GM19193 (cell line): ENCODE results near the gene TTLL11.

Source experiments
- POLR2A ChIP-seq: IDR thresholded peaks from 4 replicates; pipeline ENCODE4 v1.6.1; 2011; ENCODE audit not compliant: insufficient read depth, insufficient read length; ENCODE audit errors: extremely low read depth

The TTLL11 gene

GRCh38 chr9:121788686-121789366 is 304.3 kb downstream of the TTLL11 start:
- TF ChIP-seq POLR2A = no peak

- no peak for TF ChIP-seq POLR2A
Measured at GRCh38 chr9:121786998-121787422, 306.1 kb downstream of the TTLL11 start.

DNA sequence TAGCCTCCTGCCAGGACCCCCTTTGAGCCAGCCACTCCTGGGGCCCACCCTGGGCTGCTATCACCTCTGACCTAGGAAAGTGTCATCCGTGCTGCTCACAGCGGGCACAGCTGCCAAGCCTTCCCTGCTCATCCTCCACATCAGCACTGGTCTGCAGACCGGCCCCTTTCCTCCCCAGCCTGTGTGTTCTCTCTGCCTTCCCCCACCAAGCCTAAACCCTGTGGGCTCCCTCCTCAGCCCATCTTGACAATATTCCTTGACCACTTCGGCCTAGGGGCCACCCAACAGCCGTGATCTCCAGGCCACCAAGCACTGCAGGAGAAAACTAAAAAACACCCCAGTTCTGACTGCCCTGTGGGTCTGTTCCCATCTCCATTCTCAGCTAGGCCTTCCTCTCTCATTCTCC is 306.6 kb downstream of the TTLL11 start:
- TF ChIP-seq POLR2A = no peak

DNA sequence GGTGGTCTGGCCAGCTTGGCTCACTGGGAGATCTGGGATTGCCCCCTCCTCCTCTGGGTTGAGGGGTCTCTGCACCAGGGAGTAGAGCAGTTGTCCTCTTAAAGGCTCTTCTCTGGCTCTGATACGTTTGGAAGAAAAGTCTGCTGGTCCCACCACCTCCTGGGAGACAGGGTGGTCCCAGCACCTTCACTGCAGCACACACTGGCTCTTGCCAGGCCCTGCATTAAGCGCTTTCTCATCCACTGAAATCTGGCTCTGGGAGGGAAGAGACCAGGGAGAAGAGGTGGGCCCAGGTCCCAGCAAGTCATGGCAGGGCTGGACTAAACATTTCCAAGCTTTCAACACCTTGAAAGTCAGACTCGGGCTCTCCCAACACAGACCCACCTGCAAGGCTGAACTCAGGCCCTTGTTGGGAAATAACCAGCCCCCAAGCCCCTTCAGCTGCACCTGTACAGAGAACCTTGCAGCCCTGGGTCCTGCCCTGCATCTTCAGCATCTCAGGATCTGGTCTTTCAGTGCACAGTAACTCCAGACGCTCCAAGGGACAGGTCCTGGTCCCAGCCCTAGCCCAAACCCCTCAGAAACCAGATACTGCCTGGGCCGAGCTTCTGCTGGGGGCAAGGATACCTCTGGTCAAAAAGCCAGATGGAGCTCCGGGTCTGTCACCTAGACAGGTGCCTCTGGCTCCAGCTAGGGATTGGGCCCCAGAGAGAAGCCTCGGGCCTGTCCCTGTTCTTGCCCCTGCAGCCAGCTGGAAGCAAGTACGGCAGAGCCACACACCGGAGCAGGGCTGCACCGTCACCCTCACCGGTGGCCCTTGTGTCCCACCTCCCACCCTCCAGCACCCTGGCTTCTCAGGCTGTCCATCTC is 307.2 kb downstream of the TTLL11 start:
- TF ChIP-seq POLR2A = no peak

DNA sequence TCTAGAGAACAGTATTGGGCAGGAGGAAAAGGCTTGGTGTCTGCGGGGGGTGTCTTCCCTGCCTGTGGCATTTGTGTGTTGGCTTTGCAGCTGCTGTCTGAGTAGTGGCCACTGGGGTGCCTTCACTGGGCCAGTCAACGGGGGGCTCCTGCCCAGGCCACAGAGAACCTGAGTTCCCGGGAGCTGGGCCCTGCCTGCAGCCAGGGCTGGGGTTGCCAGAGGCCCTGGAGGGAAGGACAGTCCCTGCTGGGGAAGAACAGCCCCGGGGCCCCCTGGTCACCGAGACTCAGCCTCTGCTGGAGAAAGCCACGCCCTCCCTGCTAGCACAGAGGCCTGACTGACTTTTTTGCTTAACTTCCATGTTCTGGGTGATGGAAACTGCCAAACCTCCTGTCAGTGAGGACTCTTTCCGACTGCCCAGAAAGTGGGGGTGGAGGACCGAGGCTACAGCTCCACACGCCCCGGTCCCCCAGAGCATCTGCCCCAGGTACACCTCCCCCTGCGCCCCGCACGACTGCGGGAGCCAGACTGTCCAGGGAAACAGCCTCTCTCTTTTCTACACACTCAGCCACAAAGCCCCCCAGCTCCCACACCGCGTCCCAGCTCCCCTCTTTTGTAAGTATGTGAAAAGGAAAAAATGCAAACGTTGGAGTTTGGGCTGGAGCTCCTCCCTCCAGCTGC is 308.2 kb downstream of the TTLL11 start:
- no peak for TF ChIP-seq POLR2A

GRCh38 chr9:121783521-121784507 is 309.3 kb downstream of the TTLL11 start:
- no peak for TF ChIP-seq POLR2A

GRCh38 chr9:121783111-121783510 is 310.0 kb downstream of the TTLL11 start:
- TF ChIP-seq POLR2A = no peak

DNA sequence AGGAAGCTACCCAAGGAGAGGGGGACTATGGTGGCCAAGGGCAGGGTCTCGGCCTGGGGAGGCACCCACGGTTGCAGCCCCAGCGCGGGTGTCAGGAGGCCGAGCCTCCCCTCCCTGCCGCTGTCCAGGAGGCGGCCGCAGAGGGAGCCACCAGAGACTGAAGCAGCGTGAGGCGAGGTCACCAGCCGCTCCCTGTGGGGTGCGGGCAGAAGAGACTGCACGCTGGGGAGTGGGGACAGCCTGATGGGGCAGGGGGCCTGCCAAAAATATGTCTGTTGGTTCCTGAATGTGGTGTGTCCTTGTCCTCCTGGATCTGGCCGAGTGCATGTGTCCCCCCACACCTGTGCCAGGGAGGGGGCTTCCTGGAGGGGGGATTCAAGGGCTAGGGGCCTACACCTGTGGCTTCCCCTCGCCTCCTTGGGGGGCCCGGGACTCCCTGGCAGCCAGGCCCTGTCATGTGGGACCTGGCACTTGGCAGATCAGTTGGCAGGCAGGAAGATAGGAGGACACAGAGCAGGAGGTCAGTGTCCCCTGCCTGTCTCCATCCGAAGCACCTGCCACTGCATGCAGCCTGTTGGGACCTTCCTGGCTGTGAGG is 310.5 kb downstream of the TTLL11 start:
- no peak for TF ChIP-seq POLR2A

- TF ChIP-seq POLR2A = no peak
Measured at GRCh38 chr9:121781701-121782464, 311.2 kb downstream of the TTLL11 start.

- no peak for TF ChIP-seq POLR2A
Measured at GRCh38 chr9:121781145-121781548, 312.0 kb downstream of the TTLL11 start.

GRCh38 chr9:121780177-121781040 is 312.7 kb downstream of the TTLL11 start:
- TF ChIP-seq POLR2A = no peak

DNA sequence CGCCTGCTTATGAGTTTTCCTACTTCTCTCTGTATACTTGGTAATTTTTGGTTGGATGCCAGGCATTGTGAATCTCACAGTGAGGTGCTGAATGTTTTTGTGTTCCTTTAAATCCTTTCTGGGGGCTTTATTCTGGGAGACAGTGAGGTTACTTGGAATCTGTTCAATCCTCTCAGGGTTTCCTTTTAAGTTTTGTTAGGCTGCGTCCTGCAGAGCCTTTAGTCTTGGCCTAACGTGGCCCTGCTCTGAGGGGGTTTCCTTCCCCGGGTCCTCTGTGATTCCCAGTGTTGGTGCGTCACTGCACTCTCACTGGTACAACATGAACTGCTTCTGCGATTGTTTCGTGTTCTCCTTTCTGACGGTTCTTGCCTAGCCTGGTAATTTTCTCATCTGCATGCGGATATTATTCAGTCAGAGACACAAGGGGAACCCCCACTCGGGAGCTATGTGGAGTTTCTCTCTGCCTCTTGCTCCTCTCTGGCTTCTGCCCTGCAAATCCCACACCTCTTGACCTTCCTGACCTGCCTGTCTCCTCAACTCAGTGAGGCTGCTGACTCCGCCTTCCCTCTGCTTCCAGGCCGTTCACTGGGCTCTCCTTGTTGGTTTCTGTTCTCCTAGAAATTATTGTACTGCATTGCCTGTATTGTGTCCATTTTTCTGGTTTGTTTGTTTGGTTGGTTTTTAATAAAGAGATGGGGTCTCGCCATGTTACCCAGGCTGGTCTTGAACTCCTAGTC is 313.6 kb downstream of the TTLL11 start:
- no peak for TF ChIP-seq POLR2A
